ENCODE results near the gene LTA. TPM values are rescaled to one million over a fixed set of nuclear protein-coding genes. Genes with fewer than 3 reads are reported as not detected.
"Not testable (repeated sequence)": the region's sequence is repeated elsewhere in the genome, so short reads cannot be mapped to it uniquely, and the experiment has no call there.

LTA gene
- total RNA-seq, 2 experiments from 2014 or later = 696 to 733 TPM

- H3K27me3 Mint-ChIP-seq = no peaks in the 10 kb centered on the region
- no peak overlapping the region for H3K4me3 Mint-ChIP-seq
- H3K9me3 Mint-ChIP-seq = no peaks in the 10 kb centered on the region
- no peak overlapping the region for H3K27ac Mint-ChIP-seq
- intact Hi-C loops (cut with micrococcal nuclease) = loop anchor here (5.0 kb wide), 1 partner anchor 141 kb away; the partner anchor contains the start of gene MICA
- H3K4me1 Mint-ChIP-seq (ENCODE audit: low read depth) = peaks cover 51% of the 10 kb centered on the region
- H3K36me3 Mint-ChIP-seq = peaks cover 30% of the 10 kb centered on the region
- DNase-seq = no peak
- CTCF ChIA-PET = interaction anchor here (4.8 to 29.2 kb wide), 3 partner anchors 8 to 49 kb away, joined by 23 to 1658 read pairs (median 68); partner anchors contain the start of genes LST1, LTB, MICB and NCR3
- POLR2A ChIA-PET = interaction anchor here (9.0 kb wide), 1 partner anchor 35 kb away, joined by 125 read pairs; the partner anchor contains the start of genes LTB and TNF
Observed at GRCh38 chr6:31543639-31544038, 28.4 kb upstream of the LTA start.

- Mint-ChIP-seq H3K36me3 (peaks cover 26% of the 10 kb centered on the region), H3K4me1 (ENCODE audit: low read depth) (peaks cover 46% of the 10 kb centered on the region), H3K4me3 (no peak overlapping the region), H3K27ac (no peak overlapping the region), H3K27me3 (no peaks in the 10 kb centered on the region), H3K9me3 (no peaks in the 10 kb centered on the region)
- DNase-seq = no peak
- intact Hi-C loops (cut with micrococcal nuclease) = loop anchor here (5.0 kb wide), 2 partner anchors 142 to 193 kb away; partner anchors contain the start of genes CLIC1 and MICA
- ChIA-PET CTCF (interaction anchor here (0.6 to 29.2 kb wide), 2 partner anchors 42 to 58 kb away, joined by 3 to 1658 read pairs; partner anchors contain the start of genes LST1, LTB, NCR3 and TNF), POLR2A (interaction anchor here (9.0 kb wide), 1 partner anchor 34 kb away, joined by 125 read pairs; the partner anchor contains the start of genes LTB and TNF)
Observed at GRCh38 chr6:31544676-31545075, 27.4 kb upstream of the LTA start.

GRCh38 chr6:31545291-31545690 is 26.8 kb upstream of the LTA start:
- H3K4me1 Mint-ChIP-seq (ENCODE audit: low read depth) = peaks cover 40% of the 10 kb centered on the region
- no peaks in the 10 kb centered on the region for H3K27me3 Mint-ChIP-seq
- intact Hi-C loops (cut with micrococcal nuclease) = loop anchor here (5.0 kb wide), 1 partner anchor 192 kb away; the partner anchor contains the start of gene CLIC1
- H3K27ac Mint-ChIP-seq = no peak overlapping the region
- H3K4me3 Mint-ChIP-seq = no peak overlapping the region
- ChIA-PET CTCF (interaction anchor here (0.6 to 29.2 kb wide), 5 partner anchors 41 to 110 kb away, joined by 3 to 1658 read pairs (median 4); partner anchors contain the start of genes APOM, BAG6, LST1 and LTB), POLR2A (interaction anchor here (9.0 kb wide), 1 partner anchor 34 kb away, joined by 125 read pairs; the partner anchor contains the start of genes LTB and TNF)
- peaks cover 20% of the 10 kb centered on the region for H3K36me3 Mint-ChIP-seq
- no peaks in the 10 kb centered on the region for H3K9me3 Mint-ChIP-seq
- no peak for DNase-seq

GRCh38 chr6:31546339-31546957 is 25.6 kb upstream of the LTA start, which contains the start of gene ATP6V1G2:
Gene ATP6V1G2, minus strand, starts transcription at chr6:31546608. Its CDS starts 49 bp downstream, at chr6:31546559.
- peaks cover 43% of the 10 kb centered on the region for H3K4me1 Mint-ChIP-seq (ENCODE audit: low read depth)

GRCh38 chr6:31546958-31547726 is 24.9 kb upstream of the LTA start, which contains the start of gene NFKBIL1:
Gene NFKBIL1, plus strand, starts transcription at chr6:31547608. Its CDS starts 87 bp downstream, at chr6:31547695.
- peak within 1 kb of the TSS; percentile 76 for H3K4me3 Mint-ChIP-seq
- peak within 1 kb of the TSS; percentile 89 for H3K27ac Mint-ChIP-seq
- ChIA-PET CTCF (interaction anchor here (0.6 to 29.2 kb wide), 8 partner anchors 8 to 142 kb away, joined by 3 to 1658 read pairs (median 5); partner anchors contain the start of genes LST1, LTA, LTB and NCR3), POLR2A (interaction anchor here (1.0 to 9.0 kb wide), 5 partner anchors 32 to 84 kb away, joined by 3 to 125 read pairs (median 4); partner anchors contain the start of genes LTB and TNF)
- H3K27me3 Mint-ChIP-seq = no peaks in the 10 kb centered on the region
- H3K9me3 Mint-ChIP-seq = no peaks in the 10 kb centered on the region
- H3K4me1 Mint-ChIP-seq (ENCODE audit: low read depth) = peaks cover 44% of the 10 kb centered on the region
- intact Hi-C loops (cut with micrococcal nuclease) = loop anchor here (1.0 to 5.0 kb wide), 9 partner anchors 25 to 284 kb away; partner anchors contain the start of genes BAG6, CLIC1, LTA and PRRC2A
- peaks cover 13% of the 10 kb centered on the region for H3K36me3 Mint-ChIP-seq
- DNase-seq = peak; percentile 96

More at GRCh38 chr6:31546339-31546957, 25.6 kb upstream of the LTA start, which contains the start of gene ATP6V1G2:
- H3K4me3 Mint-ChIP-seq = peak within 1 kb of the TSS; percentile 76
- peaks cover 14% of the 10 kb centered on the region for H3K36me3 Mint-ChIP-seq
- ChIA-PET POLR2A (interaction anchor here (1.0 to 9.0 kb wide), 3 partner anchors 33 to 52 kb away, joined by 3 to 125 read pairs (median 5); partner anchors contain the start of genes LTB and TNF), CTCF (interaction anchor here (0.6 to 29.2 kb wide), 11 partner anchors 10 to 469 kb away, joined by 3 to 1658 read pairs (median 4); partner anchors contain the start of genes APOM, BAG6, LST1 and LTA)
- H3K9me3 Mint-ChIP-seq = no peaks in the 10 kb centered on the region
- peak within 1 kb of the TSS; percentile 89 for H3K27ac Mint-ChIP-seq
- peak; percentile 95 for DNase-seq
- no peaks in the 10 kb centered on the region for H3K27me3 Mint-ChIP-seq
- intact Hi-C loops (cut with micrococcal nuclease) = loop anchor here (1.0 to 5.0 kb wide), 6 partner anchors 26 to 284 kb away; partner anchors contain the start of genes CLIC1, LTA and PRRC2A

DNA sequence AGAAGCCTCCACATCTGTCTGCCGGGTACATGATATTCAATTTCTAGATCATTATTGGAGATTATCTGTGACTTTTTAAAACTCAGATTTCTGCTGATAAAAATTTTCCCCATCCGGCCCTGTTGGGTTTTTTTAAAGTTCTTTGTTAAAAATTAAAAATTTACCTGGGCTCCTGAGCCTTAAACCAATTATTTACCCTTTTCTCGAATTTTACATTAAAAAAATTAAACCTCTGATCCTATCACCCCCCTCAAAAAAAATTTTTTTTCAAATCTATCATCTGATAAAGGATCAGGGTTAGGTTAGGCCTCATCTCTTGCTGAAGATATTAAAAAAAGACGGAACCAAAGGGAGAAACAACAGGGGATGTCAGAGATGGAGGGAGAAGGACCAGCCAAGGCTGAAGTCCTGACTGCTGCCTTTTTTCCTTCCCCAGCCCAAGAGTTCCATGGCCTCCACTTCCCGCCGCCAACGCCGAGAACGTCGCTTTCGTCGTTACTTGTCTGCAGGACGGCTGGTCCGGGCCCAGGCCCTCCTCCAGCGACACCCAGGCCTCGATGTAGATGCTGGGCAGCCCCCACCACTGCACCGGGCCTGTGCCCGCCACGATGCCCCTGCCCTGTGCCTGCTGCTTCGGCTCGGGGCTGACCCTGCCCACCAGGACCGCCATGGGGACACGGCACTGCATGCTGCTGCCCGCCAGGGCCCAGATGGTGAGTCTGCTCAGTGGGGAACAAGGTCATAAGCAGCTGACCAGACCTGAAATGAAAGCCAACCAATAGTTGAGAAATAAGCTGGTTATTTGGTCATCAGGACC is 24.2 kb upstream of the LTA start:
- DNase-seq = no peak
- intact Hi-C loops (cut with micrococcal nuclease) = loop anchor here (1.0 to 5.0 kb wide), 6 partner anchors 33 to 283 kb away; partner anchors contain the start of genes BAG6 and CLIC1
- H3K9me3 Mint-ChIP-seq = no peaks in the 10 kb centered on the region
- ChIA-PET CTCF (interaction anchor here (0.6 to 29.2 kb wide), 9 partner anchors 9 to 74 kb away, joined by 3 to 1658 read pairs (median 3); partner anchors contain the start of genes LST1, LTA, LTB and NCR3), POLR2A (interaction anchor here (0.9 to 9.0 kb wide), 6 partner anchors 21 to 85 kb away, joined by 3 to 125 read pairs (median 4); partner anchors contain the start of genes LTB, NCR3 and TNF)
- peaks cover 13% of the 10 kb centered on the region for H3K36me3 Mint-ChIP-seq
- H3K4me1 Mint-ChIP-seq (ENCODE audit: low read depth) = peaks cover 40% of the 10 kb centered on the region
- H3K27ac Mint-ChIP-seq = peak overlapping the region; percentile 89
- H3K4me3 Mint-ChIP-seq = peak overlapping the region; percentile 76
- no peaks in the 10 kb centered on the region for H3K27me3 Mint-ChIP-seq

DNA sequence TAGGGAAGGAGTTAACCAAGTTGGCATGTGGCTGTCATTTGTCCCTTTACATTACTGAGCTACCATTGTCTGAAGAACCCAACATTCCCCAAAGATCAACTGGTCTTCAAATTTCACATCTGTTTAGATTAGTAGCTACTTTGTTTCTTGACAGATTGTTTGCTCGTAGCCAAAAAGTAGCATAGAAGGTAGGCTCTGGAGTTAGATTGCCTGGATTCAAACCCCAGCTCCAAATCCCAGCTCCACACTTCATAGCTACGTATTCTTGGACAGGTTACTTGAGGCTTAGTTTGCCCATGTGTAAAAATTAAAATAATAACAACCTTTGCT is 23.6 kb upstream of the LTA start:
- H3K27ac Mint-ChIP-seq = peak overlapping the region; percentile 89
- peak overlapping the region; percentile 76 for H3K4me3 Mint-ChIP-seq
- peaks cover 37% of the 10 kb centered on the region for H3K4me1 Mint-ChIP-seq (ENCODE audit: low read depth)
- intact Hi-C loops (cut with micrococcal nuclease) = loop anchor here (5.0 kb wide), 1 partner anchor 189 kb away; the partner anchor contains the start of gene CLIC1
- POLR2A ChIA-PET = interaction anchor here (0.9 to 9.0 kb wide), 4 partner anchors 20 to 65 kb away, joined by 4 to 125 read pairs (median 4); partner anchors contain the start of genes LTB, NCR3 and TNF
- H3K9me3 Mint-ChIP-seq = no peaks in the 10 kb centered on the region
- CTCF ChIA-PET = interaction anchor here (0.8 to 29.2 kb wide), 7 partner anchors 9 to 74 kb away, joined by 3 to 1658 read pairs (median 5); partner anchors contain the start of genes LST1, LTA, LTB and NCR3
- peaks cover 14% of the 10 kb centered on the region for H3K36me3 Mint-ChIP-seq
- H3K27me3 Mint-ChIP-seq = no peaks in the 10 kb centered on the region
- no peak for DNase-seq

DNA sequence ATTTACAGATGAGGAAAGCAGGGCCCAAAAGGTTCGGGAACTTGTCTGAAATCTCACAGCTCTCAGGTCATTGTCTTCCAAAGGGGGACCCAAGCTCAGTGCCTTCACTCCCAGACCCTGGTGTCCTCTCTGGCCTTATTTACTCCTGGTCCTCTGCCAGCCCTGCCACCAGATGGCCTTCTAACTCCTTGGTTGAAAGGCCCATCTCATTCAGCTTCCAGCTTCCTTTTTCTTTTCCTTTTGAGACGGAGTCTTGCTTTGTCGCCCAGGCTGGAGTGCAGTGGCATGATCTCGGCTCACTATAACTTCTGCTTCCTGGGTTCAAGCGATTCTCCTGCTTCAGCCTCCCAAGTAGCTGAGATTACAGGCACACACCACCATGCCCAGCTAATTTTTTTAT is 20.7 kb upstream of the LTA start:
- not testable (repeated sequence) for H3K9me3 Mint-ChIP-seq, H3K27me3 Mint-ChIP-seq
- Mint-ChIP-seq H3K36me3 (peaks cover 14% of the 10 kb centered on the region), H3K4me1 (ENCODE audit: low read depth) (peaks cover 45% of the 10 kb centered on the region), H3K27ac (peak overlapping the region; percentile 79), H3K4me3 (peak overlapping the region; percentile 60)
- ChIA-PET POLR2A (interaction anchor here (0.9 to 9.0 kb wide), 8 partner anchors 10 to 100 kb away, joined by 3 to 125 read pairs (median 4); partner anchors contain the start of genes DDX39B, LTB and TNF), CTCF (interaction anchor here (0.6 to 29.2 kb wide), 24 partner anchors 9 to 256 kb away, joined by 3 to 1658 read pairs (median 5); partner anchors contain the start of genes AIF1, BAG6, DDX39B and LSM2)
- peak; percentile 82 for DNase-seq
- intact Hi-C loops (cut with micrococcal nuclease) = loop anchor here (1.0 kb wide), 1 partner anchor 47 kb away; no protein-coding TSS in a partner anchor

DNA sequence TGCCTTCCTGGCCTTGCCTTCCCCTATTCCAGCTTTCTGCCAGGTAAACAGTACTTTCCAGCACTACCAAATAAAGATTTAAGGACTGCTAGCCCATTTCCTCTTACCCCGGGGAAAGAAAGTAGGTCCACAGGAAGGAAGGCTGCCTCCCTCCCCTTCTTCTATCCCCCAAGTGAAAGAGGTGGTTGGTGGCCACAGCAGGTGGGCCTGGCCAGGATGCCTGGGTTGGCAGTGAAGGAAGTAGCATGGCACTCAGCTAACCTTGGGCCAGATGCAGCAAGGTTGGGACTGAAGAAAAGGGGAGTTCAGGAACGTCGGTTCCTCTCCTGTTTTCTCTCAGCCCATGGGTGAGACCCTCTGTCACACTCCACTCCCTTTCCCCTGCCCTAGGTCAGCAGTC is 15.8 kb upstream of the LTA start:
- H3K9me3 Mint-ChIP-seq = no peaks in the 10 kb centered on the region
- H3K4me3 Mint-ChIP-seq = no peak overlapping the region
- H3K27me3 Mint-ChIP-seq = no peaks in the 10 kb centered on the region
- POLR2A ChIA-PET = interaction anchor here (1.2 to 10.3 kb wide), 2 partner anchors 13 to 22 kb away, joined by 3 to 224 read pairs; partner anchors contain the start of genes LTB and TNF
- CTCF ChIA-PET = interaction anchor here (0.7 to 29.2 kb wide), 4 partner anchors 9 to 129 kb away, joined by 3 to 1658 read pairs (median 3); partner anchors contain the start of genes ATP6V1G2, LST1, LTB and NCR3
- H3K27ac Mint-ChIP-seq = peak overlapping the region; percentile 13
- intact Hi-C loops (cut with micrococcal nuclease) = no loop called here
- DNase-seq = no peak
- peaks cover 68% of the 10 kb centered on the region for H3K4me1 Mint-ChIP-seq (ENCODE audit: low read depth)
- H3K36me3 Mint-ChIP-seq = peaks cover 22% of the 10 kb centered on the region

Measured in activated CD4-positive, alpha-beta memory T cell treated with anti-CD3 and anti-CD28 coated beads for 36 hours (primary cell).